ENCODE data around the gene DDX23.

Gene DDX23

GRCh38 chr12:48795550-48796455 lies 56.2 kb downstream of the DDX23 start:
- peak; percentile 10 for DNase-seq (ENCODE audit: low read depth)

GRCh38 chr12:48794870-48795269 lies 57.1 kb downstream of the DDX23 start:
- no peak for DNase-seq (ENCODE audit: low read depth)

DNA sequence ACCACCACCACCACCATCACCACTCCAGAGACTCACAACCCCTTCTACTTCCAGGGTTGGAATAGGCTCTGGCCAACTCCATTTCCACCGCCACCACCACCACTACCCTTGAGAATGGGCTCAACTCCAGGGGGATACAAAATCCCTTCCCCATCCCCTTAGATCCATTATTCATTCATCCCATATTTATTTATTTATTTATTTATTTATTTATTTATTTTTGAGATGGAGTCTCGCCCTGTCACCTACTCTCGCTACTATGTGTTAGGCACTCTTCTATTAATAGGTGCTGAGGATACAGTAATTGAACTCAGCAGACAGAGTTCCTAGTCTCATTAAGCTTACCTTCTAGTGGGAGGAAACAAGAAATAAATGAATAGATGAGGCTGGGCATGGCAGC lies 58.3 kb downstream of the DDX23 start:
- DNase-seq (ENCODE audit: low read depth) = no peak

DNA sequence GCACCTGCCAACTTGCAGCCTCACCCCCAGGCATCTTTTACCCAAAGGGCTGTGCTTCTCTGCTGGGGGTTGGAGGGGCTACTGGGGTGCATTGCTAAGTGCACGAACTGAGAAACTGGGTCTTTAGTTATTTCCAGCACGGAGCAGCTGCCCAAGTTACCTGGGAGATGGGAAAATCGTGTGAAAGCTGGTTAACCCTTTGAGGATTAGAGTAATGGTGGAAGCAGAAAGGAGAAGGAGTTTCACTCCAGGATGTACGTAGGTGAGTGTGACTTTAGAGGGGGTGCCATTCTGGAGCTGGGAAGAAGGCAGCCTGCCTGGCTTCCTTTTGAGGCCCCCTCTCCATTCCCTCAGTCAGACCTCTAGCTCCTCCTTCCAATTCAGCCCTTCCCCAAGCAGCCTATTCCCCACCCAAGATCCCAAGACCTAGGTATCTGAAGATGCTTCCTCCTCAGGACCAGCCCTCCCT lies 62.1 kb downstream of the DDX23 start:
- DNase-seq (ENCODE audit: low read depth) = no peak

DNA sequence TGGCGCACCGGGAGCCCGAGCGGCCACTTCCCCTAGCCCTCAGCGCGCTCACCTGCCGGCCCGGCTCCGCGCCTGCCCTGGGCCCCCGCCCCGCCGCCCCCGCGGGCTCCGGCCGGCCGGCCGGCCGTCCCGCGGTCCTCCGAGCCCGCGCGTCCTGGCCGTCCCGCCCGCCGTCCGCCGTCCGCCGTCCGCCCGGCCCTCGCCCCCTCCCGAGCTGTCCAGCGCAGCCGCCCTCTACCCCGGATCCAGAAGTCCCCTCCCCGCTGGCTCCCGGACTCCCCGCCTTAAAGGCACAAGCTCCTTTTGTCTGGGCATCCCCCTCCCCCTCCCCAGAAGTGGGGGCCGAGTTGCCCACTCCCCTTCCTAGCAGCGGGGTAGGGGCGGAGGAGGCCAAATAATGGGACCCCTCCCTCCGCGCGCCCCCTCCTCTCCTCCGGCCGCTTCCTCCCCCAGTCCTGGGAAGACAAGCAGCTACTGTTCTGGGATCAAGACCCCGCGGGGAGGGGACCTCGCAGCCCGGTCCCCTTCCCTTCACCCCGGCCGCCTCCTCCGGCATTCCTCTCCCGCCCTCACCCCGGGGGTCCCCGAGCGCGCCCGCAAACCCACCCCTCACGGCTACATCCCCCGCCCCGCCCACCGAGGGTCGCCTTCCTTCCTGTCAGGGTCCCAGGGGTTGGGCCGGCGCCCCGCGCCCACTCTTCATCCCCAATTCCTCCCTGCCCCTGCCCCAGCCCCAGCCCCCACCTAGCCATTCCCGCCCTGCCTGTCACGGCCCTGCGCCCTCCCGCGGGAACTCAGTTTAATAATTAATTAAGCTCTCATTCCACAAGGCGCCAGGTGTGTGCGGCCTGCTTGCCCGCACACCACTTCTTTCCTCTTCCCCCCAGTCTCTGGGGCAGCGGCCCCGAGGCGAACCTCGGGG lies 62.8 kb downstream of the DDX23 start, which contains the start of gene ADCY6:
Gene ADCY6, minus strand, starts transcription at position 236 of the 922 bp plus-strand sequence. CDS start 5,655 bp downstream, outside the sequence.
- DNase-seq (ENCODE audit: low read depth) = no peak

DNA sequence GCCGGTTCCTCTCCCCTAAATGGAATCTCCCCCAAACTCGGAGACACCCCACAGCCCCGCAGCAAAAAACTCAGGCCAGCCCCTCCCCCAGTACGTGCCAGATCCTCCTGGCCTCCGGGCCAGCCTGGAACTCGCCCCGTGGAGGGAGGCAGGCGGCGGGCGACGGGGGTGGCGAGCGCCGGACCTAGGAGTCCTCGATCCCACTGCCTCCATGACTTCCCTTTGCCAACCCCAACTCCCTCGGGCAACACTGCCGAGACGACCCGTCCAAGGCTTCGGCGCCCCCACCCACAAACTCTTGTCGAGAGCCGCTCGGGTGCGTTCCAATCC lies 63.5 kb downstream of the DDX23 start:
- no peak for DNase-seq (ENCODE audit: low read depth)

DNA sequence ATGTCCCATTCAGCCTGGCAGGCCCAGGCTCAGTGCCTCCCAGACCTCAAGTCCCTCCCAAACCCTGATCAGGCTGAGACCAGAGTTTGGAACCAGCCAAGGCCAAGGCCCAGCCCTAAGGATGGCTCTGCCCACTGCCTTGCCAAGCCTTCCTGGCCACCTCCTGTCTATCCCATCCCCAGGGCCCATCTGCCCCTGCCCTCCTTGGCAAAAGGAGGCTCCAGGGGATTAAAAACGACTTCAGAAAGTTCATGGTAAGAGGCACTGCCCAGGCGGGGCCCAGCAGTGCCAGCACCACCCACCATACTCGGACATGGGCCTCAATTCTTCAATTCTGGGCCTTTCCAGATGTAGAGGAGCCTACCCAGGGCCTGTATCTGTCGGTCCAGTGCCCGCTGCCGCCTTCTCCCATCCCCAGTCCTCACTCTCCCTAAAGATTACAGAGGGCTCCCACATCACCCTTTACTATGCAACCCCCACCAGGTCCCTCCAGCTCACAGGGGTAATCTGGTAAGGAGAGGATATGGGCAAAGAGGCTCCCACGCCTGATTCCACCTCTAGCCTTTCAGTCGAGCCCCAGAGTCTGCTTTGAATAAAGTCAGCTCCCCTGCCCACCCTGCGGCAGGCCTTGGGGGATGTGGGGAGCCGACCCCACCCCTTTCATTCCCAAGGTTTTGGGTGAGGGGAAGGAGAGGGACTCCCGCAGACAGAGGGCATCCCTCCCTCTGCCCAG lies 64.0 kb downstream of the DDX23 start:
- DNase-seq (ENCODE audit: low read depth) = no peak

DNA sequence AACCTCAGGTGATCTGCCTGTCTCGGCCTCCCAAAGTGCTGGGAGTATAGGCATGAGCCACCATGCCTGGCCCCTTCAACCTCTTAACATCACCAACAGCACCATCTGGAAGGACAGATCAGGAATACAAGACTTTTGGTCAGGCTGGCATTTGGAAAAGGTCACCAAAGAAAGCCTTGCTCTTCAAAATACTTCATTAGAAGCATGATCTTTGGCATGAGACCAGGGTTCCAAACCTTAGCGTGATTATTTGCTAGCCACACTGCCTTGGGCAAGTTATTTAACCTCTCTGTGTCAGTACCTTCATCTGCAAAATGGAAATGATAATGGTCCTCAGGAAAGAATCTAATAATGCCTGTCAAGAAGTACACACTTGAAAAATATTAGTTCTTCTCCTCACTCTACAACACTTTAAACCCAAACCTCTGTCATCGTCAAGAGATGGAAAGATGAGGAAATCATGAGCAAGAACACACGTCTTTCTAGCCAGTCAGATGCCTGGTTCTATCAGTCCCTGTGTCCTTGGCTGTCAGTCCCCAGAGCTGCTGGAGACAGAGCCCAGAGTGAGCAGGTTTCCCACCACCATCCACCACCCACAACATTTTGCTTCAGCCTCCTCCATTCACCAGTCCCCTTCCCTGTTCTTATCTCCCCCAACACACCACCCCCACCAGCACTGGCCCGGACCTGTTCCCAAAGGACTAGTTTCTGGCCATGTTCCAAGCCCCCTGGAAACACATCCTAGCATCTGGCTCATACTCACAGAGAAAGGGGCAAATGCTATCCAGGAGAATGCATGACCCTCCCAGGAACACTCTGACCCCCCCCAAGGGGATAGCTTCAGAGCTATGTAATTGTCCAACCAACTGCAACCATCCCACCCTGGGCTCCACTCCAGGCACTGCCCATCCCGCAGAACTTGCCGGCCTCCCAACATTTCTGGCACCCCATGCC lies 65.1 kb downstream of the DDX23 start:
- no peak for DNase-seq (ENCODE audit: low read depth)

DNA sequence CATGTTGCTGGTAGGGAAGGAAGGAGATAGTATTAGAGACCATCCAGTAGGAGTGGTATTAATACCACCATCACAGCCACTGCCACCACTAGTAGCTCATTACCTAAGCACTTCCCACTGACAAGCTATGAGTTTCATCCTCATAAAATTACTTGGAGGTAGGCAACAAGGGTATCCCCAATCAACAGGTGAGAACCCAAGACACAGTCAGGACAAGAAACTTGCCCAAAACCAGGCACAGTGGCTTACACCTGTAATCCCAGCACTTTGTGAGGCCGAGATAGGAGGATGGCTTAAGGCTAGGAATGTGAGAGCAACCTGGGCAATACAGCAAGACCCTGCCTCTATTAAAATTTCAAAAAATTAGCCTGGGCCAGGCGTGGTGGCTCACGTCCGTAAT lies 68.5 kb downstream of the DDX23 start:
- no peak for DNase-seq (ENCODE audit: low read depth)

DNA sequence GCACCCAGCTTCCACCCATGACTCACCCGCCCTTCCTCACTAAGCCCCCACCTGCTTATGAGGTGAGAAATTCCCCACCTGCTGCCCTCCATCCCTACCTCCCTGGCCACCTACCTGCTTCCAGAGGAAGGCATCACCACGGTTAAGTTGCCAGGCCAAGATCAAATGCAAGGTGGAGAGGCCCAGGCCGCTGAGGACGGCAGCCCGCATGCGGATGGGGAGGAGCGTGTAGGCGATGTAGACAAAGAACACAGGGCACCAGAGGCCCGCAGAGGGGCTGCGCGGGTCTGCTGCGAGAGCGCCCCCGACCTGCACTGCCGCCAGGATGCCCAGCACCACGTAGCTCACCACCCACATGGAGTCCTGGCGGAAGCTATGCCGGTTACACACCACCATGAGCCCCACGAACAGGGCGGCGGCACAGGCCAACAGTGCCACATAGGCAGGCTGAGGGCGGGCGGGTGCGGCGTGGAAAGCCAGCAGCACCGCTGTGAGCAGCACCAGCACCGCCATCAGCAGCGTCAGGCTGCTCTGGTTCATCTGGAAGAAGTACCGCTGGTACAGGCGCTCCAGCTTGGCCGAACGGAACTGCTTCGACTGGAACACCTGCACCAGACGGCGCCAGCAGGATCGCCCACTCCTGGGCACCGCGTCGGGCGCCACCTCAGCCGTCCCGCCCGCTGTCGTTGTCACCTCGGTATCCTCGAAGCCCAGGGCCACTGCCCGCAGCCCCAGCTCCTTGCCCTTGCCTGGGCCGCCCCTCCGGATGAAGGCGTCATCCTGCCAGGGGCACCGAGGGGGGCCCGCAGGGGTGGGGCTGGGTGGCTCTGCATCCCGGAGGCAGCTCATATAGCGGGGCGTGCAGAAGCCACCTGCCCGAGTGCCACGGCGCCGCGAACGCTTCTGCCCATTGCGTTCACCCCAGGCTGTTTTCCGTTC lies 69.2 kb downstream of the DDX23 start:
- DNase-seq (ENCODE audit: low read depth) = no peak

GRCh38 chr12:48781750-48782456 lies 70.1 kb downstream of the DDX23 start:
- DNase-seq (ENCODE audit: low read depth) = no peak

GRCh38 chr12:48780381-48781025 lies 71.5 kb downstream of the DDX23 start:
- no peak for DNase-seq (ENCODE audit: low read depth)

GRCh38 chr12:48779869-48780268 lies 72.1 kb downstream of the DDX23 start:
- DNase-seq (ENCODE audit: low read depth) = no peak
